Activated T-cell treated with anti-CD3 and anti-CD28 coated beads, Interleukin-2, amount 50 U/mL, for 72 hours (primary cell): ENCODE results near the gene SLC38A10. TPM values are rescaled to one million over a fixed set of nuclear protein-coding genes. Genes with fewer than 3 reads are reported as not detected.

Source experiments
- ATAC-seq, 2 donors: fragments of 150-1000 bp; cut with Tn5 transposase; replicated peaks in 1 of 2; 2 replicates each; pipeline ENCODE4 v1.10.0; 2021; ENCODE audit warnings: moderate library complexity in 2 of 2, mild to moderate bottlenecking in 1 of 2
- DNase-seq, 2 donors: peaks; one replicate each; pipeline ENCODE4 v3.0.0; 2021 to 2022; ENCODE audit warnings: mixed read lengths in 1 of 2
- H3K27ac Mint-ChIP-seq: one replicate; pipeline ENCODE4 v1.8.0; 2022; ENCODE audit warnings: mild to moderate bottlenecking, moderate library complexity, mixed read lengths
- H3K27me3 Mint-ChIP-seq: one replicate; pipeline ENCODE4 v1.8.0; 2022; ENCODE audit warnings: low read depth, mixed read lengths
- H3K36me3 Mint-ChIP-seq, 2 donors: one replicate each; pipeline ENCODE4 v1.8.0; 2022; ENCODE audit warnings: mixed read lengths in 2 of 2, mild to moderate bottlenecking in 1 of 2; ENCODE audit not compliant: insufficient read depth in 2 of 2
- H3K4me1 Mint-ChIP-seq: one replicate; pipeline ENCODE4 v1.8.0; 2022; ENCODE audit warnings: low read depth, mixed read lengths
- H3K4me3 Mint-ChIP-seq, 2 donors: one replicate each; pipeline ENCODE4 v1.8.0; 2022; ENCODE audit warnings: mild to moderate bottlenecking in 2 of 2, mixed read lengths in 2 of 2, moderate library complexity in 2 of 2
- H3K9me3 Mint-ChIP-seq, 2 donors: one replicate each; pipeline ENCODE4 v1.8.0; 2022; ENCODE audit warnings: mixed read lengths in 2 of 2
- total RNA-seq, 2 donors: library from RNA; stranded (reverse); gene quantifications; one replicate each; pipeline ENCODE4 v1.2.3, GENCODE V29; 2022

SLC38A10 gene
- total RNA-seq, 2 donors from 2014 or later, result 49.8 to 63.6 TPM

GRCh38 chr17:81245024-81245664 is 50.0 kb downstream of the SLC38A10 start:
- H3K27ac Mint-ChIP-seq, result peak overlapping the region; percentile 54
- H3K4me3 Mint-ChIP-seq, result no peak overlapping the region
- ATAC-seq, result peak; percentile 18 to 71

DNA sequence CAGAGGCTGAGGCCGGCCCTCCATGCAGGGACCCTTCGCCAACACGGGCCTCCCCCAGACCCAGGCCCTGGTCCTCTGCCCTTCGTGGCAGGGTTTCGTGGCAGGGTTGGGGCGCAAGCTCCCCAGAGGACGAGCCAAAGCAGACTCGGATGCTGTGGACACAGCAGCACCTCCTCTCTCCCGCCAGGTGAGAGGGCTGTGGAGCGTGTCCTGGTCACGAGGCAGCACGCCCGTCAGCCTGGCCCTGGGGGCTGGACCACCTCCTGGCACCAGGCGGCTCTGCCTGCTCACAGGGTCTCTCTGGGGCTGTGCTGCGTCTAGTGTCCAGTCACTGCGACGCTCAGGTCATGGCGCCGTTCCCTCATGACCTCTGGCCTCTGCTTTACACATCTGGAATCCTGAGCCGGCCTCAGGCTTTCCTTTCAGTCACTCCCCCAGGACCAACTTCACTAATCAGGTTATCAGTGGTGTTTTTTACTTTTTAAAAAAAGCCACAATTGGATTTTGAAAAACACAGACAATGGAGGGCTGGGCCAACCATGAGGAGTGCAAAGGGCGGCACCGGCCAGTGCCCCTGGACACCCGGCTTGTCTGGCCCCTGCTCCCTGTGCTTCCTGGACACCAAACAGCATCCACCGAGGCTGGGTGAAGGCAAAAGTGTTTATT is 50.6 kb downstream of the SLC38A10 start:
- no peak for DNase-seq
- Mint-ChIP-seq H3K4me1 (peaks cover 35% of the 10 kb centered on the region), H3K27me3 (no peaks in the 10 kb centered on the region), H3K4me3 (no peak overlapping the region), H3K36me3 (peaks cover 0 to 7% of the 10 kb centered on the region in 2 donors), H3K27ac (peak overlapping the region; percentile 54), H3K9me3 (no peaks in the 10 kb centered on the region)
- no peak for ATAC-seq

More at GRCh38 chr17:81245024-81245664, 50.0 kb downstream of the SLC38A10 start:
- H3K9me3 Mint-ChIP-seq, result no peaks in the 10 kb centered on the region
- H3K4me1 Mint-ChIP-seq, result peaks cover 31% of the 10 kb centered on the region
- H3K27me3 Mint-ChIP-seq, result no peaks in the 10 kb centered on the region
- no peak for DNase-seq
- H3K36me3 Mint-ChIP-seq, result peaks cover 0 to 6% of the 10 kb centered on the region in 2 donors

DNA sequence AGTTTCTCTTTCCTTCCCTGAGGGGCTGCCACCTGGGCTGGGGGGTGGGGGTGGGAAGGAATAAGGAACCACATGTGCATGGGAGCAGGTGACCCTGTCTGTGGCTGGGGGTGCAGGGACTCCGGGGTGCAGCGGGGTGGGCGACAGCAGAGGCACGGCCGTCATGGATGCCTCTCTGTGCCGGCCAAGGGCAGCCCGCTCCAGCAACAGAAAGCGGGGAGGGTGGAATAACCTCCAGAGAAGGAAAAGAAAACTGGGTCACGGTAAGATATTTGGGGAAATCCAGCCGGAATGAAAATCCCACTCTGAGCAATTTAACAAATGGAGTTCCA is 51.8 kb downstream of the SLC38A10 start:
- no peak for ATAC-seq
- no peak overlapping the region for H3K27ac Mint-ChIP-seq
- H3K27me3 Mint-ChIP-seq, result no peaks in the 10 kb centered on the region
- H3K4me1 Mint-ChIP-seq, result peaks cover 35% of the 10 kb centered on the region
- H3K9me3 Mint-ChIP-seq, result no peaks in the 10 kb centered on the region
- peaks cover 2 to 7% of the 10 kb centered on the region in 2 donors for H3K36me3 Mint-ChIP-seq
- DNase-seq, result no peak
- no peak overlapping the region for H3K4me3 Mint-ChIP-seq

GRCh38 chr17:81242421-81243332 is 52.4 kb downstream of the SLC38A10 start:
- Mint-ChIP-seq H3K4me1 (peaks cover 38% of the 10 kb centered on the region), H3K27ac (no peak overlapping the region), H3K4me3 (peak overlapping the region in 1 of 2 donors; percentile 56), H3K9me3 (no peaks in the 10 kb centered on the region), H3K36me3 (peaks cover 2 to 7% of the 10 kb centered on the region in 2 donors), H3K27me3 (no peaks in the 10 kb centered on the region)
- no peak for DNase-seq
- ATAC-seq, result no peak

DNA sequence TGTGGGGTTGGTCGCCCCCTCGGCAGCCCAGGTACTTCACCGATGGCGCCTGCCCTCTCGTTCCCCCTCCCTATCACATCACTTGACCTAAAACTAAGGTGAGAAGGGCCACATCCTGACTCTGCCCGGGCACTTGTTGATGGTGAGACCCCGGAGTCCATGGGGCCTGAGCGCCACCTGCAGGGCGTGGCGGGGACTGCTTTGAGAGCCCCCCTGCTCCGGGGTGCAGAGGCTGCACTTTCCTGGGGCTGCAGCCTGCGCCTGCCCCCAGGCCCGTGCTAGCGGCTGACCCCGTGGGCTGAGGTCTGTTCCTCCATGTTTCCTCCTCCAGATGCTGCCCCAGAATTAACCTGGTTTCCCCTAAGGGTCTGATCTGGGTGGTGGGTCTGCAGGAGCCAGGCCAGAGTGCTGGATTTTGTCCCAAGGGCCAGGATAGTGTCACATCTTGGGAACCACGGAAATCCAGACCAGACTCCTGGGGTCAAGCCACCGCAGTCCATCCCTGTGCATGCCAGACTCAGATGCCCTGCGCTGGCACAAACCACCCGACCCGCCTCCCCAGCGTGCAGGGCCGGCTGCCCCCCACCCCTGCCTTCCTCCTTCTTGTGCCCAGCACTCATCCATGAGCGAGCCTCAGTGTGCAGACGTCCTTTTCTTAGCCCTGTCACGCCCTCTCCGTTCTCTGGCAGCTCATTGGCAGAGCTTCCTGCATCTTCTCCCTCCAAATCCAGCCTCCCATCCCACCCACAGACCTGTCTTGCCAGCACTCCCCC is 53.3 kb downstream of the SLC38A10 start:
- H3K4me1 Mint-ChIP-seq, result peaks cover 46% of the 10 kb centered on the region
- ATAC-seq (no peak), DNase-seq (peak; percentile 71 to 81)
- no peaks in the 10 kb centered on the region for H3K27me3 Mint-ChIP-seq
- peaks cover 2 to 7% of the 10 kb centered on the region in 2 donors for H3K36me3 Mint-ChIP-seq
- peak overlapping the region; percentile 38 for H3K27ac Mint-ChIP-seq
- H3K9me3 Mint-ChIP-seq, result no peaks in the 10 kb centered on the region
- H3K4me3 Mint-ChIP-seq, result peak overlapping the region; percentile 26 to 56

GRCh38 chr17:81241203-81241602 is 53.9 kb downstream of the SLC38A10 start:
- ATAC-seq (no peak), DNase-seq (no peak)
- no peaks in the 10 kb centered on the region for H3K27me3 Mint-ChIP-seq
- no peaks in the 10 kb centered on the region for H3K9me3 Mint-ChIP-seq
- H3K27ac Mint-ChIP-seq, result no peak overlapping the region
- peak overlapping the region; percentile 26 to 94 for H3K4me3 Mint-ChIP-seq
- peaks cover 2 to 7% of the 10 kb centered on the region in 2 donors for H3K36me3 Mint-ChIP-seq
- H3K4me1 Mint-ChIP-seq, result peaks cover 46% of the 10 kb centered on the region

DNA sequence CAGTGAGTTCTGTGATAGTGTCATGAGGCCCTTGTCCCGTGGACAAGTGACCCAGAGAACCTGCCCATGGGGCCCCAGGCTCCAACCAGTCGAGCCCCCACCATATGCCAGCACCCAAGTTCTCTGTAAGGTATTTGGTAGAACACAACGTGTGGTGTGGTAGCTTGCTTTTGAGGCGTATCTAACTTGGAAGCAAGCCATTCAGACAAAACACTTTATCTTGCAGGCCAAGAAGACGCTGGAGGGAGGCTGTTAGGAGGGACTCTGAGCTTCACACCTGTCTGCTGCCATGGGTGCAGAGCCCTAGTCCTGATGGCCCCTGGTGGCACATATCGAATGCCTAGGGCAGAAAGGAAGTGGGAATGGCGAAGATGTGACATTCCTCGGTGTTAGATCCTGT is 54.3 kb downstream of the SLC38A10 start:
- peaks cover 46% of the 10 kb centered on the region for H3K4me1 Mint-ChIP-seq
- no peak overlapping the region for H3K27ac Mint-ChIP-seq
- H3K4me3 Mint-ChIP-seq, result peak overlapping the region; percentile 94
- H3K36me3 Mint-ChIP-seq, result peaks cover 2 to 7% of the 10 kb centered on the region in 2 donors
- no peaks in the 10 kb centered on the region for H3K27me3 Mint-ChIP-seq
- ATAC-seq (no peak), DNase-seq (no peak)
- no peaks in the 10 kb centered on the region for H3K9me3 Mint-ChIP-seq

GRCh38 chr17:81239714-81240555 is 55.2 kb downstream of the SLC38A10 start:
- Mint-ChIP-seq H3K4me1 (peaks cover 44% of the 10 kb centered on the region), H3K9me3 (no peaks in the 10 kb centered on the region), H3K4me3 (peak overlapping the region; percentile 94), H3K27me3 (no peaks in the 10 kb centered on the region), H3K27ac (peak overlapping the region; percentile 87), H3K36me3 (peaks cover 2 to 7% of the 10 kb centered on the region in 2 donors)
- ATAC-seq (no peak), DNase-seq (peak; percentile 53 to 61)

GRCh38 chr17:81238815-81239713 is 56.0 kb downstream of the SLC38A10 start, which contains the start of the genes NDUFAF8 and TEPSIN:
TSS of gene NDUFAF8 (plus strand) at chr17:81239318. CDS start at chr17:81239364, 46 bp downstream.
TSS of gene TEPSIN (minus strand) at chr17:81239055. CDS start at chr17:81239033, 22 bp downstream.
- peak; percentile 96 for ATAC-seq
- Mint-ChIP-seq H3K9me3 (no peaks in the 10 kb centered on the region), H3K4me1 (peaks cover 39% of the 10 kb centered on the region), H3K4me3 (peak within 1 kb of the TSS; percentile 94), H3K27me3 (no peaks in the 10 kb centered on the region), H3K36me3 (peaks cover 2 to 4% of the 10 kb centered on the region in 2 donors), H3K27ac (peak within 1 kb of the TSS; percentile 87)
- DNase-seq, result peak; percentile 96 to 97

GRCh38 chr17:81238490-81238814 is 56.7 kb downstream of the SLC38A10 start:
- Mint-ChIP-seq H3K36me3 (peaks cover 2 to 4% of the 10 kb centered on the region in 2 donors), H3K27ac (no peak overlapping the region), H3K4me3 (peak overlapping the region; percentile 91 to 94), H3K9me3 (no peaks in the 10 kb centered on the region), H3K4me1 (peaks cover 39% of the 10 kb centered on the region), H3K27me3 (no peaks in the 10 kb centered on the region)
- no peak for DNase-seq
- no peak for ATAC-seq
